Parathyroid adenoma (tissue), 2 donors: ENCODE results near the gene MMAB.

ENCODE experiments used
- H2AFZ ChIP-seq: fragments of 300-600 bp; sonication (generic); one replicate; pipeline ENCODE4 v1.7.0; 2017; ENCODE audit warnings: antibody characterized with exemption, mild to moderate bottlenecking
- H3K27ac ChIP-seq: fragments of 300-600 bp; sonication (generic); one replicate; pipeline ENCODE4 v1.7.0; 2017
- H3K27me3 ChIP-seq: fragments of 300-600 bp; sonication (generic); one replicate; pipeline ENCODE4 v1.7.0; 2017; ENCODE audit warnings: low read length; ENCODE audit not compliant: control insufficient read depth, insufficient read depth
- H3K36me3 ChIP-seq: fragments of 300-600 bp; sonication (generic); one replicate; pipeline ENCODE4 v1.7.0; 2017; ENCODE audit warnings: low read length; ENCODE audit not compliant: control insufficient read depth, insufficient read depth
- H3K4me1 ChIP-seq: fragments of 300-600 bp; sonication (generic); one replicate; pipeline ENCODE4 v1.7.0; 2017; ENCODE audit warnings: control low read depth
- H3K4me2 ChIP-seq: fragments of 300-600 bp; sonication (generic); one replicate; pipeline ENCODE4 v1.7.0; 2017; ENCODE audit warnings: low read length
- H3K4me3 ChIP-seq: fragments of 300-600 bp; sonication (generic); one replicate; pipeline ENCODE4 v1.7.0; 2017; ENCODE audit warnings: low read depth, low read length
- H3K79me2 ChIP-seq: fragments of 300-600 bp; sonication (generic); one replicate; pipeline ENCODE4 v1.7.0; 2017; ENCODE audit warnings: control low read depth
- H3K9ac ChIP-seq: fragments of 300-600 bp; sonication (generic); one replicate; pipeline ENCODE4 v1.7.0; 2017; ENCODE audit warnings: mild to moderate bottlenecking
- H3K9me3 ChIP-seq: fragments of 300-600 bp; sonication (generic); one replicate; pipeline ENCODE4 v1.7.0; 2017; ENCODE audit warnings: low read length; ENCODE audit not compliant: control insufficient read depth
- TF ChIP-seq, protein P1 (sequence below): fragments of 300-600 bp; sonication (generic); IDR thresholded peaks from one replicate; pipeline ENCODE4 v1.7.0; 2017; ENCODE audit warnings: antibody characterized with exemption, mild to moderate bottlenecking
- donor health status: primary hyperparathyroidism.

MMAB gene

DNA sequence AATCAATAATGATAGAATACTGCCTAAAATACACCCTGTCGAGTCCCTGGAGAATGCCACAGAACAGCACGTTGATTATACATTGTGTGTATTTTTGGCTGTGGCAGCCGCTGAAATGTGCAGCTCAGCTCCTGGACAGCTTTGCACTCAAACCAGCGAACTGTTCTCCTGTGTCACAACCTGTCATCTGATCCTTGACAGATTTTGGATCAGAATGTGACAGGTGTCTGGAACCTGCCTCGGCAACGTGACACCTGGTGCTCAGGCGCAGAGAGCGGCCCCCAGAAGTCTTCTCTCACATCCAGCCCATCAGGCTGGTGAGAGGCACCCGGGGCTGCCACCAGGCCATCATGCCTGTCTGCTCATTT lies 19.6 kb upstream of the MMAB start:
- H3K36me3 ChIP-seq = no peaks in the 10 kb centered on the region
- no peak overlapping the region for H2AFZ ChIP-seq
- no peak overlapping the region for H3K4me3 ChIP-seq
- TF ChIP-seq, protein P1, sequence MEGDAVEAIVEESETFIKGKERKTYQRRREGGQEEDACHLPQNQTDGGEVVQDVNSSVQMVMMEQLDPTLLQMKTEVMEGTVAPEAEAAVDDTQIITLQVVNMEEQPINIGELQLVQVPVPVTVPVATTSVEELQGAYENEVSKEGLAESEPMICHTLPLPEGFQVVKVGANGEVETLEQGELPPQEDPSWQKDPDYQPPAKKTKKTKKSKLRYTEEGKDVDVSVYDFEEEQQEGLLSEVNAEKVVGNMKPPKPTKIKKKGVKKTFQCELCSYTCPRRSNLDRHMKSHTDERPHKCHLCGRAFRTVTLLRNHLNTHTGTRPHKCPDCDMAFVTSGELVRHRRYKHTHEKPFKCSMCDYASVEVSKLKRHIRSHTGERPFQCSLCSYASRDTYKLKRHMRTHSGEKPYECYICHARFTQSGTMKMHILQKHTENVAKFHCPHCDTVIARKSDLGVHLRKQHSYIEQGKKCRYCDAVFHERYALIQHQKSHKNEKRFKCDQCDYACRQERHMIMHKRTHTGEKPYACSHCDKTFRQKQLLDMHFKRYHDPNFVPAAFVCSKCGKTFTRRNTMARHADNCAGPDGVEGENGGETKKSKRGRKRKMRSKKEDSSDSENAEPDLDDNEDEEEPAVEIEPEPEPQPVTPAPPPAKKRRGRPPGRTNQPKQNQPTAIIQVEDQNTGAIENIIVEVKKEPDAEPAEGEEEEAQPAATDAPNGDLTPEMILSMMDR = no peak
- no peaks in the 10 kb centered on the region for H3K9me3 ChIP-seq
- H3K79me2 ChIP-seq = no peaks in the 10 kb centered on the region
- no peak overlapping the region for H3K4me2 ChIP-seq
- H3K27me3 ChIP-seq = no peaks in the 10 kb centered on the region
- H3K9ac ChIP-seq = no peak overlapping the region
- H3K4me1 ChIP-seq = peaks cover under 1% of the 10 kb centered on the region
- no peak overlapping the region for H3K27ac ChIP-seq

DNA sequence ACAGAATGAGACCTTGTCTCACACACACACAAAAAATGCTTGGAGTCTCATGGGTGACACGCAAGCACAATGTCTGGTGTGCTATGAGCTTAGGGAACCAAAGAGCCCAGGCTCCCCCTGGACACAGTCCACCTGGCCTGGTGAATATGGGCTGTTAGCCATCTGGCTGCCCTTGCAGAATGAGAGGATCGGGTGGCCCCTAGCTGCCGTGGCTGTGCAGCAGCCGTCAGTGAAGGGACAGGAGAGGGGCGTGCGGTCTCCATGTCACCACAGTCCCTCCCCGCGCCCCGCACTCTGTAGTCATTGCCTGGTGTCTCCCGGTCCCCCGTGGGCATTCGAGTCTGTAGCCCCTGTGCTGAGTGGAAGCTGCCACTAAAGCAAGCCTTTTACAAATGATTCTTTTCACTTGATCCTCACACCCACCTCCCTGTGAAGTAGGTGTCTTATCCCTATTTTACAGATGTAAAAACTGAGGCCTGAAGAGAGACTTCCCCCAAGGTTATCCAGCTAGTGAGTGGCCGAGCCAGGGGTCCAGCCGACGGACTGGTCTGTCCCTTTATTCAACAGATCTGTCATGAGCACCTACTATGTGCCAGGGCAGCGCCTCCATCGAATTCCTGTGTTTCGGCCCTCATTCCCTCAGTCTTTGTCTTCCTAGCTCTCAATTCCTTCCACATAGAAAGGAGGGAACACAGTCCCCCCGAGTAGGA lies 19.0 kb upstream of the MMAB start:
- TF ChIP-seq, protein P1 = no peak
- H3K27ac ChIP-seq = no peak overlapping the region
- no peaks in the 10 kb centered on the region for H3K36me3 ChIP-seq

DNA sequence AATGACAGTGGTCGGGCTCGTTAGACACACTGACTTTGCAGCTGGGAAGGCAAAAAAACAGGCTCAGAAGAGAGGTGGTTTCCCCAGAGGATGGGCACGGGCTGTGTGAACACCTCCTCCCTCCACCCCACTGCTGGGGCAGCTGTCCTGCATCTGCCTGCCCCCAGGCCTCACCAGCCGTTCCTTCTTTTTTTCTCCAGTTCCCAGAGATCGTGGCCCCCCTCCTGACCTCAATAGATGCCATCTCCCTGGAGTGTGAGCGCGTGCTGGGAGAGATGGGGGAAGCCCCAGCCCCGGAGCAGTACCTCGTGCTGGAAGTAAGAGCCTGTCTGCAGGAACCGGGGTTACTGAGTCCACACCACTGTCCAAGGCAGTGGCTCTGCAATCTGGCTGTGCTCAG lies 17.7 kb upstream of the MMAB start:
- Histone ChIP-seq H3K4me2 (no peak overlapping the region), H3K4me1 (no peaks in the 10 kb centered on the region), H2AFZ (no peak overlapping the region), H3K9ac (no peak overlapping the region), H3K9me3 (no peaks in the 10 kb centered on the region), H3K27ac (no peak overlapping the region), H3K79me2 (no peaks in the 10 kb centered on the region), H3K27me3 (no peaks in the 10 kb centered on the region), H3K4me3 (no peak overlapping the region), H3K36me3 (no peaks in the 10 kb centered on the region)
- TF ChIP-seq, protein P1 = no peak

More for the DNA sequence above, 19.0 kb upstream of the MMAB start:
- Histone ChIP-seq H3K4me2 (no peak overlapping the region), H3K79me2 (no peaks in the 10 kb centered on the region), H3K27me3 (no peaks in the 10 kb centered on the region), H3K9ac (no peak overlapping the region), H3K4me3 (no peak overlapping the region), H3K9me3 (no peaks in the 10 kb centered on the region), H3K4me1 (no peaks in the 10 kb centered on the region), H2AFZ (no peak overlapping the region)

DNA sequence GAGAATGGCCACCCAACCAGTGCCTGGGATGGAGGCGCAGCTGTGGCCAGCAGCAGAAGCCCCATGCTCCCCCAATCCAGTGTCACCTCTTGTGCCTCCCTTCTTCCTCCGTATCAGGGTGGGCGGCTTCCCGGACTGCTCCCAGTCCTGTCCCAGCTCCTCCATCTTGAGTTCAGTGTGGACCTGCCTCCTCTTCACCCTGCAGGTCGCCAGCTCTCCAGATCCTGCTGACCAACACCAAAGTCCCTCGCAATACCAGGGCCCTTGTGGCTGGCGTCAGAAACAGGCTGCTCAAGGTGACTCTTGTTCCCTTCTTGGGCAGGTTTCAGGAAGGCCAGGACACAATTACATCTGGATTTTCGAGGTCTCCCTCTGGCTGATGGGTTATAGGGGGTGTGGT lies 17.3 kb upstream of the MMAB start:
- Histone ChIP-seq H3K4me3 (no peak overlapping the region), H3K9me3 (no peaks in the 10 kb centered on the region), H3K9ac (no peak overlapping the region), H3K4me1 (no peaks in the 10 kb centered on the region), H3K36me3 (no peaks in the 10 kb centered on the region), H3K79me2 (no peaks in the 10 kb centered on the region), H3K27me3 (no peaks in the 10 kb centered on the region), H2AFZ (no peak overlapping the region), H3K4me2 (no peak overlapping the region), H3K27ac (no peak overlapping the region)
- TF ChIP-seq, protein P1 = no peak

DNA sequence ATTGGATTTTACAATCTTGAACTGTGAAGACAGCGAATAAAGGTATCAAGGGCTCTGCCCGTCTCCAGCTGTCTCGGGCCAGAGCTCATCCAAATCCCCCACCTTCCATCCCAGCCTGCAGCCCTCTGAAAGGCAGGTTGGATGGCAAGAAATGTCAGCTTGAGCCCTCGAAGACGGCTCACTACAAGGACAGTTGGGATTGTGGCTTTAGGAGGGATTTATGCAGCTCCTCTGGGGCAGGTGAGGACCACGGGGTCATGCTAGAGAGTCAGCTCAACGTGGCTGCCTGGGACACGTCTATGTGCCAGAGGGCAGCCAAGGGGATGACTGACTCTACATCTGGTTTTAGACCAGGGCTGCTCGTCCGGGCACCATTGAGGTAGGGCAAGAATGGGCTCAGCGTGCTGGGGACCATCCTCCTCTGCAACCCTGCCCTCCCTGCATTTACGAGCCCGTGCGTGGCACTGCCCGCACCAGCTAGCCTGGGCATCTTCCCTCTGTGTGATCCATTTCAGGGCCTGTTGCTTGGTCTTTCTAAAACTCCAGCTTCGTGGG lies 16.5 kb upstream of the MMAB start:
- Histone ChIP-seq H3K9ac (no peak overlapping the region), H3K27ac (no peak overlapping the region), H3K36me3 (no peaks in the 10 kb centered on the region), H3K9me3 (no peaks in the 10 kb centered on the region), H2AFZ (no peak overlapping the region), H3K4me1 (no peaks in the 10 kb centered on the region), H3K4me2 (no peak overlapping the region), H3K27me3 (no peaks in the 10 kb centered on the region), H3K4me3 (no peak overlapping the region), H3K79me2 (no peaks in the 10 kb centered on the region)
- TF ChIP-seq, protein P1 = no peak
